Measurements from ENCODE around the gene GSDMA. TPM values are rescaled to one million over a fixed set of nuclear protein-coding genes. Genes with fewer than 3 reads are reported as not detected.

GSDMA gene, protein sequence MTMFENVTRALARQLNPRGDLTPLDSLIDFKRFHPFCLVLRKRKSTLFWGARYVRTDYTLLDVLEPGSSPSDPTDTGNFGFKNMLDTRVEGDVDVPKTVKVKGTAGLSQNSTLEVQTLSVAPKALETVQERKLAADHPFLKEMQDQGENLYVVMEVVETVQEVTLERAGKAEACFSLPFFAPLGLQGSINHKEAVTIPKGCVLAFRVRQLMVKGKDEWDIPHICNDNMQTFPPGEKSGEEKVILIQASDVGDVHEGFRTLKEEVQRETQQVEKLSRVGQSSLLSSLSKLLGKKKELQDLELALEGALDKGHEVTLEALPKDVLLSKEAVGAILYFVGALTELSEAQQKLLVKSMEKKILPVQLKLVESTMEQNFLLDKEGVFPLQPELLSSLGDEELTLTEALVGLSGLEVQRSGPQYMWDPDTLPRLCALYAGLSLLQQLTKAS
- total RNA-seq, result 1 to 10 TPM; 3.3 to 4.5 TPM

DNA sequence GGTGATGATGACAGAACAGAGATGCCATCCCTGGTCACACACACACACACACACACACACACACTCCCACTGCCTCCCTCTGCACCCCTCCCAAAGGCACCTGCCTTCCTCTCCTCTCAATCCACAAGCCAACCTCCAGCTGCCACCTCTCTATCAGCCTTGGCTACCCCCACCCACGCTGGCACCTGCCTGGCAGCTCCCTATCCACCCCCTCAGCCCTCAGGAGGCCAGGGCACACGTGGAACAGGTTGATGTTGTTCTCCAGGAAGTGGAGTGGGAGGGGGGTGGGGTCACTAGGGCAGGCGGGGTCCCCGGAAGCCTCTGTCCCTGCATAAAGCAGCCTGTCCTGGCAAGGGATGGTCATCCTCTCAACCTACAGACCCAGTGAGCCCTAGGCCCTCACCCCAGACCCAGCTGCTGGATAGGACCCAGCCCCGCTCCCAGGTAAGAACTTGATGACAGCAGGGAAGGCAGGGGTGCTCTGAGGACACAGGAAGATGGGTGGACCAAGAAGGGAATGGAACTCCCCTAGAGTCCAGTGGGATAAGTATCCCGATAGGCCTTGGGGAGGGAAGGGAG, at the start of gene GSDMA:
Gene GSDMA (plus strand): TSS at position 363 of the 579 bp plus-strand sequence. CDS start 2,684 bp downstream, outside the sequence.
- DNase-seq (no peak), ATAC-seq (no peak)
- ChIA-PET POLR2A (interaction anchor here (1.5 kb wide), 1 partner anchor 18 kb away, joined by 5 read pairs; the partner anchor contains the start of gene PSMD3), CTCF (interaction anchor here (0.9 to 4.2 kb wide), 2 partner anchors 18 to 144 kb away, joined by 3 to 26 read pairs; partner anchors contain the start of gene PSMD3)
- Mint-ChIP-seq H3K36me3 (ENCODE audit: low read depth) (no peaks in the 10 kb centered on the region), H3K9me3 (ENCODE audit: insufficient read depth) (no peaks in the 10 kb centered on the region), H3K4me1 (ENCODE audit: low read depth) (peaks cover 30% of the 10 kb centered on the region), H3K27ac (peak within 1 kb of the TSS; percentile 78), H3K4me3 (peak within 1 kb of the TSS; percentile 34), H3K27me3 (ENCODE audit: low read depth) (peaks cover 4% of the 10 kb centered on the region)

DNA sequence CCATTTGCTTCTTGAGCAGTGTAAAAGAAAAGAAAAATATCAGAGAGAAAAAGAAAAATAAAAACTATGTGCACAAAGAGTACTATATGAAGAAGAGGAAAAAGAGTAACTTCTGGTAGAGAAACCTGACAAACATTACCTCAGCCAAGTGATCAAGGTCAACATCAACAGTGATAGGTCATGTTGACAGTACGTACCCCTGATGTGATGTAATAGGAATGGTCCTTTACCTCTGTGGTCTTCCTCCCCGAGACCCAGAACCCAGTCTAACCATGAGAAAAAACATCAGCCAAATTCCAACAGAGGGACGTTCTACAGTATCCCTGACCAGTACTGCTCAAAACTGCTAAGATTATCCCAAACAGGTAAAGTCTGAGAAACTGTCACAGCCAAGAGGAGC, 48.8 kb upstream of the GSDMA start:
- POLR2A ChIA-PET, result no interaction called here
- Mint-ChIP-seq H3K27me3 (ENCODE audit: low read depth) (no peaks in the 10 kb centered on the region), H3K9me3 (ENCODE audit: insufficient read depth) (no peaks in the 10 kb centered on the region), H3K27ac (no peak overlapping the region), H3K4me3 (no peak overlapping the region), H3K4me1 (ENCODE audit: low read depth) (peaks cover 30% of the 10 kb centered on the region), H3K36me3 (ENCODE audit: low read depth) (peaks cover 80% of the 10 kb centered on the region)
- CTCF ChIA-PET, result no interaction called here
- ATAC-seq, result no peak
- DNase-seq, result no peak

DNA sequence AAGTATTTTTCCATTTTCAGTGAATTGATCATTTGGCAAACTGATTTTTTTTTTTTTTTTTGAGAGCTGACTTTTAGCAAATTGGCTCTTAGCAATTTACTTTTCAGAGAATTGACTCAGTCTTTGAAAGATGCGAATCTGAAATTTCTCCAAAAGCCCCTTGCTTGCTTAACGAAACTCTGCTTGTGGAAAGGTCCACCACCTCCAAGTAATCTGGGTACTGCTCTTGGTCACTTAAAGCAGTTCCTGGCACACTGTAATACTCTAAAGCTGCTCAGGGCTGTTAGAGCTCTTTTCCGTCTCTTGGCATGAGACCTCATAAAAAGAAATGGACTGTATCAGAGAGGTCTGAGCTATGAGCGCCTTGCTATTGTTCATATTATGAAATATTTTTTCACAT, 47.2 kb upstream of the GSDMA start:
- CTCF ChIA-PET, result interaction anchor here (0.7 to 1.8 kb wide), 2 partner anchors 292 to 294 kb away, joined by 3 to 4 read pairs; no protein-coding TSS in a partner anchor
- POLR2A ChIA-PET, result interaction anchor here (1.1 to 1.5 kb wide), 2 partner anchors 10 to 65 kb away, joined by 3 to 6 read pairs; partner anchors contain the start of gene PSMD3
- DNase-seq (no peak), ATAC-seq (no peak)
- Mint-ChIP-seq H3K27ac (no peak overlapping the region), H3K9me3 (ENCODE audit: insufficient read depth) (no peaks in the 10 kb centered on the region), H3K4me3 (no peak overlapping the region), H3K36me3 (ENCODE audit: low read depth) (peaks cover 77% of the 10 kb centered on the region), H3K4me1 (ENCODE audit: low read depth) (peaks cover 42% of the 10 kb centered on the region), H3K27me3 (ENCODE audit: low read depth) (no peaks in the 10 kb centered on the region)

DNA sequence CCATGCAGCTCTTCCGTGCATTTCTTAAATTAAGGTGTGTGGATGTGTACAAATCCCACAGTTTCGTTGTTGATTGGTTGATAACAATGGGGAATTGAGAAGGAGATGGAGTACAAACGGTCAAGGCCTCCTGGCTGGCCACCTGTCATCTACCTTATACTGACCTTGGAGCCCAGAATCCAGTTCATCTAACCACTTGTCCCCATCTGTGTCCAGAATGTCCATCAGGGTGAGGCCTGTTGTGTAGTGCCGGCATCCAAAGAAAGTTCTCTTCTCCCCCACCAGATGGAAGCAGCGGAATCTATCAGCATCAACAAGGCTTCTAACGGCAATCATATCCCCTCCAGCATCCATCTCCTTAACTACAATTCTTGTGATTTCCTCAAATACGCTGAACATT, 45.9 kb upstream of the GSDMA start:
- Mint-ChIP-seq H3K4me3 (no peak overlapping the region), H3K4me1 (ENCODE audit: low read depth) (peaks cover 54% of the 10 kb centered on the region), H3K36me3 (ENCODE audit: low read depth) (peaks cover 78% of the 10 kb centered on the region), H3K27ac (peak overlapping the region; percentile 19), H3K9me3 (ENCODE audit: insufficient read depth) (no peaks in the 10 kb centered on the region), H3K27me3 (ENCODE audit: low read depth) (no peaks in the 10 kb centered on the region)
- ChIA-PET CTCF (interaction anchor here (1.2 to 1.7 kb wide), 2 partner anchors 23 to 33 kb away, joined by 4 read pairs; no protein-coding TSS in a partner anchor), POLR2A (interaction anchor here (0.6 to 2.0 kb wide), 2 partner anchors 9 to 35 kb away, joined by 3 to 7 read pairs; no protein-coding TSS in a partner anchor)
- DNase-seq (no peak), ATAC-seq (no peak)

DNA sequence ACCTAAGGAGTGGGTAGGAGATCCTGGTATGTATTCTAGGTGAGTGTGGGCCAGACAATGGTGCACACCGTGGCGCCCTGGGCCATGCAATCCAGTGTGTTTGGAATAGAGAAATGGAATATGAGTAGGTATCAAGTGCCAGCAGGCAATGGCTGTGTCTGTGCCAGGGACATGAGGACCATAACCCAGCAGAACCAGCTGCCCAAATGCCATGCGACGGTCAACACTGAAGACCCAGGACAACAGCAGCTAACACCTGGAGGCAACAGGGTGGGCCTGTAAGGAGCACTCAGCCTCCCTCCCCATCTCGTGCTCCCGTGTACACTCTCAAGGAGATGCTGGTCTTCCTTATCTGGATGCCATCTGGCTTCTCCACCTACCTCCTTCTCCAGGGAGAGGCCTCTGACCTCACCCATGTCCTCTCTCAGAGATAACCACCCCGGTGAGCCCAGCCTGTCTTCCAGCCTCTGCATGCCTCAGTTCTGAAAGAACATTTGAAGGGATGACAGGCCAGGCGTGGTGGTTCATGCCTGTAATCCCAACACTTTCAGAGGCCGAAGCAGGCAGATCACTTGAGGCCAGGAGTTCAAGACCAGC, 43.6 kb upstream of the GSDMA start:
- Mint-ChIP-seq H3K27me3 (ENCODE audit: low read depth) (no peaks in the 10 kb centered on the region), H3K4me1 (ENCODE audit: low read depth) (peaks cover 77% of the 10 kb centered on the region), H3K27ac (peak overlapping the region; percentile 61), H3K9me3 (ENCODE audit: insufficient read depth) (no peaks in the 10 kb centered on the region), H3K4me3 (no peak overlapping the region), H3K36me3 (ENCODE audit: low read depth) (peaks cover 81% of the 10 kb centered on the region)
- no peak for ATAC-seq
- ChIA-PET POLR2A (interaction anchor here (1.0 to 1.1 kb wide), 2 partner anchors 24 to 90 kb away, joined by 3 read pairs; no protein-coding TSS in a partner anchor), CTCF (interaction anchor here (0.7 to 1.4 kb wide), 2 partner anchors 9 to 1549 kb away, joined by 3 to 4 read pairs; no protein-coding TSS in a partner anchor)
- DNase-seq, result no peak

DNA sequence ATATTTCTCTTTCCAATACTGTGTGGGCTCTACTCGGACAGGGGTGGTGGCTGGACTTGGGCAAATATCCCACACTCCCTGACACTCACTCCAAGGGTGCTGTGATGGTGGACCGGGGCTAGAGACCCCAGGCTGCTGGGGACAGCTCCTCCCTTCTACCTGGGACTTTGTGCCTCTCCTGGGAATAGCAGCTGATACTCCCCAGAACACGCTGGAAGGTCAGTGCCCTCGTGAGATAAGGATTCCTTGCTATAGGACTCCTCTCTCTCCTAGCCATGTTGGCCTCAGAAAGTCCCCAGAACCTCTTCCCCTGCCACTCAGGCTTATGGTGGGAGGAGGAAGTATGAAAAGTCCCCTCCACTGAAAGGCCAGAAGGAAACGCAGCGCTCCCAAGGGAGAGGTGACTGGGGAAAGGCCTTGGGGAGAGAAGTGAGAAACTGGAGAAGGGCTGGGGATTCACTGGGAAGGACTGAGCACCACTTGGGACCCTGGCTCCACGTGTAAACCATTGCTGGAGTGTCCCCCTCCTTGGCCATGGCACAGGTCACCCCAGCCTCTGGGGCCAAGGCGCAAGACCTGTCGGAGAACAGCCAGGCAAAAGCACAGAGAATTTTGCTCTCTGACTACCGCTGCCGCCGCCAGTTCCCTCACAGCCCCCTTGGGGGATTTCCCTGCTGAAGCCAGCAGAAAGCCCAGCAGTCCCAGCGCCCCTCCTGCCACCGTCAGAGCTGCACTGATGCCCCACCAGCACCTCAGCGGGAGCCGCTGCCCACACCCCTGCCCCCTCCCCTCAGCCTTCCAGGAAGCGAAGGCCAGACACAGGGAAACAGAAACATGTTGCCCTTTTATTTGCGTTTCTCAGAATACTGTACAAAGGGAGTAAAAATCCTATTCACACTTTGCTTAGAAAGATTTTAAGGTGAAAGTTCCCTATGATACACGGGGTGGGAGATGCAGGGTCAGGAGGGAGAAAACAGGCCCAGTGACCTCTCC, 42.3 kb upstream of the GSDMA start:
- Mint-ChIP-seq H3K36me3 (ENCODE audit: low read depth) (peaks cover 86% of the 10 kb centered on the region), H3K4me3 (peak overlapping the region; percentile 58), H3K27ac (peak overlapping the region; percentile 88), H3K27me3 (ENCODE audit: low read depth) (no peaks in the 10 kb centered on the region), H3K4me1 (ENCODE audit: low read depth) (peaks cover 88% of the 10 kb centered on the region), H3K9me3 (ENCODE audit: insufficient read depth) (no peaks in the 10 kb centered on the region)
- POLR2A ChIA-PET, result interaction anchor here (1.0 kb wide), 1 partner anchor 91 kb away, joined by 3 read pairs; no protein-coding TSS in a partner anchor
- ATAC-seq (peak; percentile 47), DNase-seq (peak; percentile 64)
- CTCF ChIA-PET, result interaction anchor here (0.7 to 1.4 kb wide), 3 partner anchors 10 to 373 kb away, joined by 3 to 4 read pairs (median 4); no protein-coding TSS in a partner anchor

DNA sequence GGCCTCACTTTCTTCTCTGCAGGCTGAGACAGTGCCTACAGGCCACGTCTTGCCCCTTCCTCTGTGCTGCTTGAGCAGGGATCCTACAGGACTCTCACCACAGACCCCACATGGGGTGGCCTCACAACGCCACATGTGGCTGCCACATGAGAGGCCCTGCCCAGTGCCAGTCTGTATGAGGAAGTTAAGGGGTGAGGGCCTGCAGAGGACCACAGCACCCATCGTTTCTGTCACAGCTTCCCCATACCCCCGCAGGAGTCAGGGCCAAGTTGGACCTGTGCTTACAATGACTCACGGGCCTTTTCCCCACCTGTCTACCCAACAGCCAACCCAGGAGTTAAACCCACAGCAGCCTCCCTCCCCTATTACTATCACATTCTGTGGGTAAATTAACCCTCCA, 41.5 kb upstream of the GSDMA start:
- peak; percentile 53 for DNase-seq
- Mint-ChIP-seq H3K4me3 (peak overlapping the region; percentile 58), H3K4me1 (ENCODE audit: low read depth) (peaks cover 87% of the 10 kb centered on the region), H3K27ac (peak overlapping the region; percentile 88), H3K27me3 (ENCODE audit: low read depth) (no peaks in the 10 kb centered on the region), H3K36me3 (ENCODE audit: low read depth) (peaks cover 87% of the 10 kb centered on the region), H3K9me3 (ENCODE audit: insufficient read depth) (no peaks in the 10 kb centered on the region)
- ChIA-PET CTCF (interaction anchor here (1.2 to 1.9 kb wide), 3 partner anchors 37 to 300 kb away, joined by 4 to 6 read pairs (median 4); no protein-coding TSS in a partner anchor), POLR2A (no interaction called here)
- ATAC-seq, result peak; percentile 45

DNA sequence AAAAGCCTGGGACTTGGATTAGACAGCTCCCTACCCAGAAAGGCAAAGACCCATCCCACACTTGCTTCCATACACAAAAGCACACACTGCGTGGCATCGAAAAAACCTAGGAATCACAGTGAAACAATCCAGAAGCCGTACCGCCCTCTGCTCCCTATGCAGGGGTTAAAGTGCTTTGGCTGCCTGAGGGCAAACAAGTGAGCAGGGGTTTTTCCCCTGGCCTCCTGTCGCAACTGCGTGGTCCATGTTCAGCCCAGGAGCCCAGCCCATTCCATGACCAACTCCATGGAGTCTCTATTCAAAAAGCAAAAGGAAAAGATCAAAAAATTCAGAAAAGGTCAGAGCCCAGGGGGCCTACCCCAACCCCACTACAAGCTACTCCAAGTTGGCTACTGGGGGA, 40.8 kb upstream of the GSDMA start:
- Mint-ChIP-seq H3K4me1 (ENCODE audit: low read depth) (peaks cover 82% of the 10 kb centered on the region), H3K4me3 (peak overlapping the region; percentile 58), H3K27me3 (ENCODE audit: low read depth) (no peaks in the 10 kb centered on the region), H3K27ac (peak overlapping the region; percentile 88), H3K36me3 (ENCODE audit: low read depth) (peaks cover 80% of the 10 kb centered on the region), H3K9me3 (ENCODE audit: insufficient read depth) (no peaks in the 10 kb centered on the region)
- ATAC-seq (no peak), DNase-seq (no peak)
- ChIA-PET CTCF (interaction anchor here (0.7 to 1.9 kb wide), 5 partner anchors 19 to 300 kb away, joined by 3 to 6 read pairs (median 4); partner anchors contain the start of gene PSMD3), POLR2A (interaction anchor here (1.2 to 1.5 kb wide), 2 partner anchors 11 to 166 kb away, joined by 4 to 5 read pairs; no protein-coding TSS in a partner anchor)

DNA sequence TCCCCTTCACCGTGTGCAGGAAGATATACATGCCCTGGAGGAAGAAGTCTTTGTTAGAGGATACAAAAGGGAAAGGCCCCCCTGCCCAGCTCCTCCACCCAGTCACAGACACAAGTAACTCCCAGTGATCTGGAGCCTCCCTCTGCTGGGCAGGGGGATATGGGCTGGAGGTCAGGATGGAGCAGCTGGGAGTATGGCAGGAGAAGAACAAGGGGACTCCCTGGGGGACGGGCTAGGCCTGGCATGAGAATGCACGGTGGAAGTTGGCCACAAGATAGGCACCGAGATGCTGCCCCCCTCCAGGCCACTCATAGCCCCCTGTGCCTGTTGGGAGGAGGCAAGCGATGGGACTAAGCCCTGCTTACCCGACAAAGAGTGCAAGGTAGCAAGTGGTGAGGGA, 39.6 kb upstream of the GSDMA start:
- Mint-ChIP-seq H3K4me3 (peak overlapping the region; percentile 20), H3K36me3 (ENCODE audit: low read depth) (peaks cover 69% of the 10 kb centered on the region), H3K4me1 (ENCODE audit: low read depth) (peaks cover 77% of the 10 kb centered on the region), H3K9me3 (ENCODE audit: insufficient read depth) (no peaks in the 10 kb centered on the region), H3K27me3 (ENCODE audit: low read depth) (no peaks in the 10 kb centered on the region), H3K27ac (peak overlapping the region; percentile 88)
- CTCF ChIA-PET, result interaction anchor here (1.0 to 2.0 kb wide), 3 partner anchors 35 to 302 kb away, joined by 3 to 7 read pairs (median 6); partner anchors contain the start of gene PSMD3
- DNase-seq, result no peak
- POLR2A ChIA-PET, result interaction anchor here (1.5 kb wide), 1 partner anchor 12 kb away, joined by 4 read pairs; no protein-coding TSS in a partner anchor
- ATAC-seq, result no peak

All from activated CD8-positive, alpha-beta T cell treated with anti-CD3 and anti-CD28 coated beads, Interleukin-2, amount 10 ng/mL, durations not matched to agents 7 days and 5 days (primary cell).